KBM-7 (cell line): ENCODE data around the gene OPN1LW.
"Not testable (repeated sequence)": the region's sequence is repeated elsewhere in the genome, so short reads cannot be mapped to it uniquely, and the experiment has no call there.

Experiments
- DNase-seq: peaks from one replicate; pipeline ENCODE4 v3.0.0-alpha.2; 2015
- in situ Hi-C: fragments of 300-500 bp; cut with MboI; formaldehyde crosslinking; loops from 2 replicates; pipeline ENCODE4 v1.14.3; 2020; ENCODE audit warnings: low sequenced_read_pairs, low pct_unique_long_range_greater_than_20kb, mixed read lengths

OPN1LW gene

DNA sequence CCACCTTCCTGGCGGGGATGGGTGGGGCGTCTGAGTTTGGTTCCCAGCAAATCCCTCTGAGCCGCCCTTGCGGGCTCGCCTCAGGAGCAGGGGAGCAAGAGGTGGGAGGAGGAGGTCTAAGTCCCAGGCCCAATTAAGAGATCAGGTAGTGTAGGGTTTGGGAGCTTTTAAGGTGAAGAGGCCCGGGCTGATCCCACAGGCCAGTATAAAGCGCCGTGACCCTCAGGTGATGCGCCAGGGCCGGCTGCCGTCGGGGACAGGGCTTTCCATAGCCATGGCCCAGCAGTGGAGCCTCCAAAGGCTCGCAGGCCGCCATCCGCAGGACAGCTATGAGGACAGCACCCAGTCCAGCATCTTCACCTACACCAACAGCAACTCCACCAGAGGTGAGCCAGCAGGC, at the start of gene OPN1LW:
Gene OPN1LW, plus strand, starts transcription at position 234 of the 400 bp plus-strand sequence. Its CDS starts 41 bp downstream, at position 275.
- not testable (repeated sequence) for DNase-seq

DNA sequence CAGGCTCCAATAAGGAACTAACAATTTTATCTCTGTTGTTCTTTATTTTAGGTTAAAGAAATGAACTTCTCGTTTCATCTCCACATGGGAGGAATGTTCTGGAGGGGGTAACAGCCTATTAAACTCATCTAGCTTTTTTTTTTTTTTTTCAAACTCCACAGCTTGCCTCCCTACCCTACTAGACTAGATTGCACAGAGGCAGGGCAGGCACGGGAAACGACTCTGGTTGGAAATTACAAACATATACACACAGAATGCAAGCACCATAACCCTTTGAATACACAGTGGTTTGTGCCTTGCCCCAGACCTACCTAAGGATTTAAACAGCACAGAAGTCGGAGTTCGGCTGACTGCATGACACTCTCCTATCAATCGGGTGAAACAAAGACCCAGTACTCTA, 49.2 kb upstream of the OPN1LW start:
- DNase-seq, result peak; percentile 28
- in situ Hi-C loops, result no loop called here

More for the DNA sequence above, at the start of gene OPN1LW:
- in situ Hi-C loops, result not testable (repeated sequence)

DNA sequence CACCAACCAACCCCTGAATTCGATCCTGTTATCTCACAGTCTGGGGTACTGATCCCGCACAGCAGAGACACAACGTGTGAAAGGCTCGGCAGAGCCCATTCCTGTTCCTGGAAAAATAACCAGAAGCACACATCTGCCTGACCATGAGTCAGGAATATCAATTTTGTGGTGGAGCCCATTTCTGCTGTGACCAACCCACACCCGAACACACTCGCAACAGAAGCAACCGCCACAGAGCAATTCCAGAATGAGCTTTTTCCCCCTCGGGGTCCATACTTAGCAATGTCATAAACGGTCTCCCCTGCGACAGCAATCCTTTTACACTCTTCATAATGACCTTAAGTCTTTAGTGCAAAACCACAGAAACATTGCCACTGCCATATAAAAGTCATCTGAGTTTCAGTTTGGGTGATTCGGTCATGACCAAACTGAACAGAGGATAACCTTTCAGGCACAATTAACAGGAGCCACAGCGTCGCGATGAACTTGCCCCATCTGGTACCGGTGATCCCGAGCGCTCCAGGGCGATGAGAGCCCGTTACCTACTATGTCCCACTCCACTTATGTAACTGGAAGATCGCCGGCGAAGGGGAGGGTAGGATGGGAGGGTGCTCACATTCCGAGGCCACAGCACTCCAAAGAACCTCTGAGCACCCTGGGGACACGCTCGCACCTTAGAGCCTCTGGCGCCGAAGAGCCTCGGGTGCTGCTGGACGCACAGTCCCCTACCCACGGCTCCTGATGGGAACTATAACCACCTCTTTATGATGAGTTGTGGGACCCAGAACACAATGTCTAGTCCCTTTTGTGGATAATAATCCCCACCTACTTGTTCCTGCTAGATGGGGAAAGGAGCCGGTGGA, 47.7 kb upstream of the OPN1LW start:
- in situ Hi-C loops, result no loop called here
- DNase-seq, result peak; percentile 31

DNA sequence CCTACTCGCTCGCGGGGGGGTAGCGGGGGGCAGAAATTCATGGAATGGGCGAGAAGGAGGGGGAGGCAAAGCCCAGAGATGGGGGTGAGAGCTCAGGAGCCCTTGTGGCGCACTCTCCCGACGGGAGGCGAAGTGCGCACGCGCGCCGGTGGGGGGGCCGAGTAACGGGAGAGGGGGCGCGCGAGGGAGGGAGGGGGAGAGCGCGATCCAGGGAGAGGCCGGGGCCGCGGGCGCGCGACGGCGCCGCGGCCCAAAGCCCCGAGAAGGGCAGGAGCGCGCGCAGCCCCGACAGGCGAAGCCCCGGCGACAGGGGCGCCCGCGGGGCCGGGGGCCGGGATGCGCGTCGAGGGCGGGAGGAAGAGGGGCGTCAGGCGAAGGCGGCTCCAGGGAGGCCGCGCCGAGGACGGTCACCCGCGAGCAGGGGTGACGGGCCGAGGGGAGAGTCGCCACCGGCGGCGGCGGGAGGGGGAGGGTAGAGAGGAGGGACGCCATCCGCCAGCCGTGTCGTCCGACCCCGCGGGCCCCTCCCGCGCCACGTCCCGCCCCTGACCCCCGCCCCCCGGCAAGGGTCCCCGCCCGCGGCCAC, 46.9 kb upstream of the OPN1LW start:
- in situ Hi-C loops, result no loop called here
- DNase-seq, result peak; percentile 63

DNA sequence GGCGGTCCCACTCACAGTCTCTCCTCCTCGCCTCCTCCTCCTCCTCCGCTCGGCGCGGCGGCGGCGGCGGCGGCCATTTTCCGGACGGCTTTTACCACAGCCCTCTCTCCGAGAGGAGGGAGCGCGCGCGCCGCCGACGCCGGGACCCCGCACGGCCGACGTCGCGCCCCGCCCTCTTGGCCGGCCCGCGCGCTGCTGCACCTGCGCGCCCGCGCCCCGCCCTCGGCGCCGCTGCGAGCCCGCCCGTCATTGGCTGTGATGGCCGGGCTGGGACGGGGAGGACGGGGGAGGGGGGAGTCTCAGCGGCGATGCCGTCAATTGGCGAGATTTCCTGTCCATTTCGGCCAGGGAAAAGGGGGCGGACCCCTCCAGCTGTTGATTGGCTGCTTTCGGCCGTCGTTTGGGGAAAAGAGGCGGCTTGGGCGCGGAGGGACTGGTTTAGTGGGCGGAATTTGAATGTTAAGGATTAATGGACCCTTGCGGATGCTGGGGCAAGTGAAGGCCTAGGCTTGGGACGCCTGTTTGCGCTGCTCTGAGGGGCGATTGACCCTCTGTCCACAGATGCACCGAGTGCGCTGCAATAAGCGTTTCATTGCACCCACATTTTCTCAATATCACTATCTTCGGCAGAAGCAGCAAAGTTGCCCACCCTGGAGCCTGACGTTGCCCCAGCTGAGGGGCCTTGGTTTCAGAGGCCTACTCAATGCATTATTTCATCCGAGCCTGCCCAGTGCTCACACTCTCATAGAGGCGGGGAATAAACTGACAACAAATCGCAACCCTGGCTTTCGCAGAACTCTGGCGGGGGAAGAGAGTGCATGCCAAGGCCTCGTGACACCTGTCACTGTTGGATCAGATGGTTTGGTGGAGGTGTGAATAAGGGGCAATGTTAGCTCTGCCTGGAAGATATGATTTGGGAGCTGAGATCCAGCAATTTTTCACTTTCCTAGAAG, 46.2 kb upstream of the OPN1LW start, which contains the start of gene MECP2:
Gene MECP2, minus strand, starts transcription at position 129 of the 953 bp plus-strand sequence.
- DNase-seq, result peak; percentile 98
- in situ Hi-C loops, result no loop called here

DNA sequence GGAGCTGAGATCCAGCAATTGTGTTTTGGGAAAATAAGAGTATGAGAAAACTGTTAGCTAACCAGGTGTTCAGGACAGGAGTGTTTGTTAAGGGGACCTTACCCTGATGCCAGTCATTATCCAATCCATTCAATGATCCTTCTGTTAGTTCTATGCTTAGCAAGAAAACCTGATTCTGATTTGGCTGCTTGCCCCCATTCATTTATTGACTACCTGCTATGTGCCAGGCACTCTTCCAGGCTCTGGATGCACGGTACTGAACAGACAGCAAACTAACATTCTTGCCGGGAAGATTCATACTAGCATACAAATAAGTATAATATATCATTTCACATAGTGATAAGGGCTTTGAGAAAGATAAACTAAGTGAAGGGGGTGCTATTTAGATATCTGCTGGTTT, 45.5 kb upstream of the OPN1LW start:
- in situ Hi-C loops, result no loop called here
- no peak for DNase-seq

DNA sequence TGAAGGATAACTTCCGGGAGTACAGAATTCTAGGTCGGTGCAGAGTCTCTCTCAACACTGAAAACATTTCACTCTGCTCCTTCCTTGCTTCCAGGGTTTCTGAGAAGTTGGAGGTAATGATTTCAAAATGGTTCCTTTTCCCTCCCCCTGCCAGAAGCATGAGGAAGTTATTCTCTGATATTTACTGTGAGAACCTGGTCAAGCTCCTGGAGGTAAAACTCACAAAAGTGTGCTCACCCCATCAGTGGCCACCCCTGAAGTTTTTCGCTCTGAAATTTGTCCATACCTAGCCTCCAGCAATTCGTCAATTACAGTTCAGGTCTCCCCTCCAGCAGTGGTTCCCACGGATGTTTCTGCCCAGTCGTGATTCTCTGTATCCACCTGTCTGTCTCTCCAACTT, 30.3 kb upstream of the OPN1LW start:
- DNase-seq, result no peak
- in situ Hi-C loops, result no loop called here

DNA sequence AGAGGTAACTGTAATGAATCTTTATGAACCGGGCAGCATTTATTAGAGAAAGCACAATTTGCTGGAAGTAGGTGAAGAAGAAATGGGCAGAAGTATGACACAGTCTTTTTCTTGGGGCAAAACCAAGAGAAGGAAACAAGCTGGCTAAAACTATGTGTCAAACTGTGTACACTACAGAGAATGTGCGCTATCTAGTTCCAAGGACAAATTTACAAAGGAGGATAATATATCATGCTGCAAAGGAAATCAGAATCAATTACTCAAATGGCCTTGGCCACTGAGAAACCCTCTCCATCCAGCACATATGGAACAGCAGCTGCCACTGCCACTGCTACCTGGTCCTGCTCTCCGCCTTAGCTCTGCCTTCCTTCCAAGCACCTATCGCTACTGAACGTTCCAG, 29.4 kb upstream of the OPN1LW start:
- in situ Hi-C loops, result no loop called here
- DNase-seq, result no peak

DNA sequence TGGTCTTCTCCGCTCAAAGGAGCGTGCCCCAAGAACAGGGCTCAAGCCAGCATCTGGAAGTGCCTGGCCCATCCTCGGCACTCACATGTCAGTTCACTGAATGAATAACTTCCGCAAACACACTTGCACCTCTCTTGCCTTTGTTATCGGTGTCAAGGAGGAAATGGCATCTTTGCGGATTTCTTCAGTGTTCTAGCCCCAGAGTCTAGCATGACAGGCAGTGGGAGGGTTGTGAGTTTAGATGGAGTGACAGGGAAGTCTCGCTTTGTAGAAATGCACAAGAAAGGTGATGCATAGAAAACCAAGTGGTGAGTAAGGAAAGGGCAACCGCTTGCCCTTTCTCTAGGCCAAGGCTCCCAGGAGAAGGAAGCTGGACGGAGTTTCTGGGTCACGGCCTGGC, 29.0 kb upstream of the OPN1LW start:
- in situ Hi-C loops, result no loop called here
- no peak for DNase-seq

DNA sequence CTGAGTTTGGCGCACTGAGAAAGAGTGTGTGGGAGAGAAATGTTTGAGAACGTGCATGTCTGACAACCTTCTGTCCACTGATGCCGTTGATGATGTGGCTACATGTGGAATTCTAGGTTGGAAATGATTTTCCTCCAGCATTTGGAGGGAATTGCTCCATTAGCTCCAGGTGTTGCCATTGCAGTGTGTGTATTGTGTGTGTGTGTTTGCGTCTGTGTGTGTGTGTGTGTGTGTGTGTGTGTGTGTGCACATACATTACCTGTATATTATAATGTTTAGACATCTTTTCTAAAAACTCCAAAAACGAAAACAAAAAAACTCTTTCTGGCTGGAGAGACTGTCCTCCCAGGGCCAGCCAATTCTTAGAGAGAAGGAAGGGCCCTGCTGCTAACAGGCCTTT, 28.3 kb upstream of the OPN1LW start:
- DNase-seq, result no peak
- in situ Hi-C loops, result no loop called here

DNA sequence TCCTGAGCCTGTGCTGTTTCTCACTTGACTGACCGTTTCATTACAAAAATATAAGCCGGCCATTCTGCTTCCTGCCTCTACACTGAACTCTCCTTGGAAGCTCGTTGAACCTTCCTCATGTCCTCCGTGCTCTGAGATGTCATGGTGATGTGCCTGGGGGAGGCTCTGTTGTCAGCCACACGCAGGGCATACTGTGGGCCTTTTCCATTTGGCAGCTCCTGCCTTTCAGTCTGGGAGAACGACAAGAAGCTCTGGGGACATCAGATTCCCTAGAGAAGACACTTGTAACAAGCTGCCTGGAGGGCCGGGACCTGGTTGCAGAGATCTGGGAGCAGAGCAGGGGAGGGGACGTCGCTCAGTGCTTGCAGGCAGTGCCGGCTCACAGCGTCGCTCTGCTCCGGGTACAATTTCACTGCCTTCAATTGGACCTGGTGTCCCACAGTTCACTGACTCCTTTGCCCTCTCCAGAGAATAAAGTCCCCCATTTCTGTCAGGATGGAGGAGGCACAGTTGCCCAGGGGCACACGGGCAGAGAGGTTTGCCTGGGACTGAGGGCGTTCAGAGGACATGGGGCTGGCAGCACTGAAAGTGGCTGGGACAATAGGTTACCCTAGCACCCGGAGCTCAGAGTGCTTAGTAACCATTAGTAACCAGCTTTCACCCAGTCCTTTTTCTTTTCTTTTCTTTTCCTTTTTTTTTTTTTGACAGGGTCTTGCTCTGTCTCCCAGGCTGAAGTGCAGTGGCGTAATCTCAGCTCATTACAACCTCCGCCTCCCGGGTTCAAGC, 27.4 kb upstream of the OPN1LW start:
- DNase-seq, result no peak
- in situ Hi-C loops, result no loop called here

DNA sequence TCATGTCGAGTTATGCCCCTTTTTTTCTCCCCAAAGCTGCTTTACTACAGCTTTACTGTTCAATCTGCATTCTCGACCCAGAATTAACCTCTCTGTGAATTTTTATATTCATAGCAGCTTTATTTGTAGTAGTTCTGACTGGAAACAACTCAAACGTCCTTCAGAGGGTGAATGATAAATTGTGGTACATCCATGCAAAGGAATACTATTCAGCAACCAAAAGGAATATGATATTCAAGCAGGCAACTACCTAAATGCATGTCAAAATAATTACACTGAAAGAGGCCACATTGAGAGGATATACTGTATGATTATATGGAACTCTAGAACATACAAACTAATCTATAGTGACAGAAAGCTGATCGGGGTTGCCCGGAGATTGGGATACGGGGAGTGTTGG, 26.5 kb upstream of the OPN1LW start:
- in situ Hi-C loops, result no loop called here
- DNase-seq, result no peak

DNA sequence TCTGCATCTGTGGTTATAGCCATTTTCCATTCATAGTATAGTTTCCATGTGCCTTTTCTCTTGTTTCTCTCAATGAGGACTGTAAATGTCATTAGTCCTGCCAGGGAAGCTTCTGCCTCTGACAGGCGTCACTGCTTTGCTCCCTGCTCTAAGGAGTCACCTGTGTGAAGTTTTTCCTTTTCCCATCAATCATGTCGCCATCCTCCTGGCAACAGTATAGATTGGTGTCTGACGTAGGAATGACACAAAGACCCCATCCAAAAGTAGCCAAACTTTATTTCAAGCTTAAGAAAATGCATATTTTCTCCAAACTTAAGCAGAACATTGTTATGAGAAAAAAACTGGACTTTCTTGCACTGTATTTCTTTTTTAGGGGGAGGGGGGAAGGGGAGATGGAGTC, 23.5 kb upstream of the OPN1LW start:
- in situ Hi-C loops, result no loop called here

DNA sequence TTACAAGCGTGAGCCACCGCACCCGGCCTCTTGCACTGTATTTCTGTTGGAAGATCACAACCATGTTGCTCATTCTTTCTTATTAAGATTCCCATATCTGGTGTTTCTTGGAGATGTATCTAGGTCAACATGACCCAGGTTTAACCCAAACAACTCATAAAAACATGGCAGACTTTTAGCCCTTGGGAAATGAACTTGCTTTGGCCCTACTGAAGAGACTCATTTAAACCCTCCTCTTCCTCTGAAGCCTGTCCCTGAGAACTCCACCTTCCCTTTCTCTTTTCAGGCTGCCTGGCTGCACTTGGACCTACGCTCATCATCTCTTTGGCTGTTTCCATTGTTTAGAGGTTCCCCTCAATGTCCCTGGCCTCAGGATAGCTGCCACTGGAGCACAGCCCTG, 22.8 kb upstream of the OPN1LW start:
- DNase-seq, result no peak
- in situ Hi-C loops, result no loop called here

More for the DNA sequence above, 23.5 kb upstream of the OPN1LW start:
- DNase-seq, result no peak

DNA sequence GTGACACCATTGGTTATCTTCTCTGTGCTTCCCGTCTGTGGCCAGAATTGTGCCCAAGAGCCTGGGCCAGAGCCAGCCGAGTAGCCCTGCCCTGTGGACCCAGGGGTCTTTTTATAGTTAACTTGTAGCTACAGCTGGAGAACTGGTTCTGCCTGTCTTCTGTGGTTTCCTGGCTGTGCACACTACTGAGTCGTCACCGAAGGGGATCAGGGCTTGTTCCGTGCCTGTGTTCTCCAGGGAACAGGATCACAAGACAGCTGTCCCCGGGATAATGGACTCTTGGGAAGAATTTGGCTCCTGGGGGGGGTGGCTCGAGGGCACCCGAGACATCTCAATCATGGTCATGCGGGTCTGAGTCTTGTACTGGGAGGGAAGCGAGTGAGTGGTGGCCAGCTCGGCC, 22.1 kb upstream of the OPN1LW start:
- in situ Hi-C loops, result no loop called here
- DNase-seq, result peak; percentile 29

DNA sequence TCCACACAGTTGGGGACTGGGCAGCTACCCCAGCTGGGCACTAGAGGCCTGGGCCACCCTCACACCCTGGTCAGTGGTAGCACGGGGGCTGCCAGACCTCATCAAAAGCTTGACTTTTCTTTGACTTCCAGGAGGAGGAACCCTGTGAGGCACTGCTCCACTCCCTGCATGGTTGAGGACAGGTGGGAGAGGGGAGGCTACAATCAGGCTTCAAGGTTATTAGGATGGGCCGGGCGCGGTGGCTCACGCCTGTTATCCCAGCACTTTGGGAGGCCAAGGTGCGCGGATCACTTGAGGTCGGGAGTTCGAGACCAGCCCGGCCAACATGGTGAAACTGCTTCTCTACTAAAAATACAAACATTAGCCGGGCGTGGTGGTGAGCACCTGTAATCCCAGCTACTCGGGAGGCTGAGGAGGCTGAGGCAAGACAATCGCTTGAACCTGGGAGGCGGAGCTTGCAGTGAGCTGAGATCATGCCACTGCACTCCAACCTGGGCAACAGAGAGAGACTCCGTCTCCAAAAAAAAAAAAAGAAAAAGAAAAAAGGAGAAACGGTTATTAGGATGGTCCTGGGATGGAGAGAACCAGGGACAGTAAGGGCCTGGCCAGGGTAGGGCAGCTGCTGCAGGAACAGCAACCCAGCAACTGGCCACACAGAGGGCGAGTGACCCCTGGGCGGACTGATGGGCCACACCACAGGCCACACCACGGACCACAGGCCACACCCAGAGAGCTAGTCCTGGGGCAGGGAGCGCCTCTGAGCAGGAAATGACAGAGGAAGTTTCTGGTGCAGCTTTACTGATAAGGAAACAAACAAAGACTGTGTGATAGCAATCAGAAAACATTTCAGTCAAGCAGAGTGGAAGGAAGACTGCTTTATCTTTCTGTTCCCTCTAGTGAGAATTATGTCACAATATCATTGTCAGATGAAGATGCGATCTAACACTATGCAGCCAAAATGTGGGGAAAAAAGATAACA, 20.5 kb upstream of the OPN1LW start:
- DNase-seq, result peak; percentile 84
- in situ Hi-C loops, result no loop called here

DNA sequence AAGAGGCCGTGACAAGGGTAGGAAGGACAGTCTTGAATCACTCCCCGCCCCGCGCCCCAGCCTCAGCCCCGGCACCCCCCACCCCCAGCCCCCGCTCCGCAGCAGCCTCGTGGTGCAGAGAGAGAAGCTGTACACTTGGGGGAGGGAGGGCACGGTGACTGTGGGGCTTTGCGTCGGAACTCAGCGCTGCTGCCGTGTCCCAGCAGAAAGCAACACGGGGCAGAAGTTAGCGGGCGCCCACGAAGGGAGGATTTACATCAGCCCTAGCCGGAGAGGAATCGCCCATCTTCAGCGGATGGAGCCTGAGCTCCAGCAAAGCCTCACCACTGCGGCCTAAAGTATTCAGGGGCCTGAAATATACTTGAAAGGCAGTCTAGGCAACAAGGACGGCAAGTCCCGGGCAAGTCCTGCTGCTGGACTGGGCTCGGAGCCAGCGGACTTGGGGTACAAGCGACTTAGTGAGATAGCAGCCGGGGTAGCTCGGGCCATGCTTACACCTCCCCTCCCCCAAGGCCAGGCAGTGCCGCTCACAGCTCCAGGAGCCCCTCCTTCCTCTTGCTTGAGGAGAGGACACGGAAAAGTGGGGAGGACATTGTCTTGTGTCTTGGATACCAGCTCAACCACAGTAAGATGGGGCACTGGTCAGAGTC, 18.5 kb upstream of the OPN1LW start:
- in situ Hi-C loops, result no loop called here
- peak; percentile 11 for DNase-seq
